Endothelial cell of umbilical vein (primary cell): ENCODE data around the gene ZDHHC17.
"Not testable (repeated sequence)": the region's sequence is repeated elsewhere in the genome, so short reads cannot be mapped to it uniquely, and the experiment has no call there.

ENCODE experiments used
- EZH2 ChIP-seq: IDR thresholded peaks from 2 replicates; pipeline ENCODE4 v1.6.1; 2012; ENCODE audit warnings: borderline replicate concordance, low read depth, mild to moderate bottlenecking, moderate library complexity, low read length, inconsistent platforms; ENCODE audit not compliant: severe bottlenecking
- TF ChIP-seq, protein P1 (sequence below): IDR thresholded peaks from 2 replicates; pipeline ENCODE4 v1.6.1; 2011; ENCODE audit not compliant: insufficient read depth, insufficient read length
- TF ChIP-seq, protein P2 (sequence below), 2 donors: IDR thresholded peaks; 1 replicate in 1 of 2; 2 replicates in 1 of 2; pipeline ENCODE4 v1.5.1; 2011; ENCODE audit warnings: low read length in 2 of 2, mild to moderate bottlenecking in 2 of 2, moderate library complexity in 2 of 2, control low read depth in 1 of 2, inconsistent platforms in 1 of 2, low read depth in 1 of 2; ENCODE audit not compliant: insufficient read depth in 1 of 2; ENCODE audit errors: extremely low read depth in 1 of 2

DNA sequence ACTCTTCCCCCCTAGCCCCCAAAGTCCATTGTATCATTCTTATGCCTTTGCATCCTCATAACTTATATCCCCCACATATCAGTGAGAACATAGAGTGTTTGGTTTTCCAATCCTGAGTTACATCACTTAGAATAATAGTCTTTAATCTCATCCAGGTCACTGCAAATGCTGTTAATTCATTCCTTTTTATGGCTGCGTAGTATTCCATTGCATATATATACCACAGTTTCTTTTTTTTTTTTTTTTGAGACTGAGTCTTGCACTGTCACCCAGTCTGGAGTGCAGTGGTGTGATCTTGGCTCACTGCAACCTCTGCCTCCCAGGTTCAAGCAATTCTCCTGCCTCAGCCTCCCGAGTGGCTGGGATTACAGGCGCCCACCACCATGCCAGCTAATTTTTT lies 31.7 kb upstream of the ZDHHC17 start:
- TF ChIP-seq, protein P1, sequence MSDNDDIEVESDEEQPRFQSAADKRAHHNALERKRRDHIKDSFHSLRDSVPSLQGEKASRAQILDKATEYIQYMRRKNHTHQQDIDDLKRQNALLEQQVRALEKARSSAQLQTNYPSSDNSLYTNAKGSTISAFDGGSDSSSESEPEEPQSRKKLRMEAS, result not testable (repeated sequence)
- TF ChIP-seq EZH2, result not testable (repeated sequence)
- TF ChIP-seq, protein P2, sequence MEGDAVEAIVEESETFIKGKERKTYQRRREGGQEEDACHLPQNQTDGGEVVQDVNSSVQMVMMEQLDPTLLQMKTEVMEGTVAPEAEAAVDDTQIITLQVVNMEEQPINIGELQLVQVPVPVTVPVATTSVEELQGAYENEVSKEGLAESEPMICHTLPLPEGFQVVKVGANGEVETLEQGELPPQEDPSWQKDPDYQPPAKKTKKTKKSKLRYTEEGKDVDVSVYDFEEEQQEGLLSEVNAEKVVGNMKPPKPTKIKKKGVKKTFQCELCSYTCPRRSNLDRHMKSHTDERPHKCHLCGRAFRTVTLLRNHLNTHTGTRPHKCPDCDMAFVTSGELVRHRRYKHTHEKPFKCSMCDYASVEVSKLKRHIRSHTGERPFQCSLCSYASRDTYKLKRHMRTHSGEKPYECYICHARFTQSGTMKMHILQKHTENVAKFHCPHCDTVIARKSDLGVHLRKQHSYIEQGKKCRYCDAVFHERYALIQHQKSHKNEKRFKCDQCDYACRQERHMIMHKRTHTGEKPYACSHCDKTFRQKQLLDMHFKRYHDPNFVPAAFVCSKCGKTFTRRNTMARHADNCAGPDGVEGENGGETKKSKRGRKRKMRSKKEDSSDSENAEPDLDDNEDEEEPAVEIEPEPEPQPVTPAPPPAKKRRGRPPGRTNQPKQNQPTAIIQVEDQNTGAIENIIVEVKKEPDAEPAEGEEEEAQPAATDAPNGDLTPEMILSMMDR (IDR thresholded peaks at IDR 0.05; ENCODE audit: extremely low read depth in 1 of 2, insufficient read depth in 1 of 2, low read depth in 1 of 2, low read length in 2 of 2), result not testable (repeated sequence)
